Measurements from ENCODE around the gene IFNAR1. TPM values are rescaled to one million over a fixed set of nuclear protein-coding genes. Genes with fewer than 3 reads are reported as not detected.

The IFNAR1 gene
- total RNA-seq, 1 donor from 2014 or later: 34.8 TPM

DNA sequence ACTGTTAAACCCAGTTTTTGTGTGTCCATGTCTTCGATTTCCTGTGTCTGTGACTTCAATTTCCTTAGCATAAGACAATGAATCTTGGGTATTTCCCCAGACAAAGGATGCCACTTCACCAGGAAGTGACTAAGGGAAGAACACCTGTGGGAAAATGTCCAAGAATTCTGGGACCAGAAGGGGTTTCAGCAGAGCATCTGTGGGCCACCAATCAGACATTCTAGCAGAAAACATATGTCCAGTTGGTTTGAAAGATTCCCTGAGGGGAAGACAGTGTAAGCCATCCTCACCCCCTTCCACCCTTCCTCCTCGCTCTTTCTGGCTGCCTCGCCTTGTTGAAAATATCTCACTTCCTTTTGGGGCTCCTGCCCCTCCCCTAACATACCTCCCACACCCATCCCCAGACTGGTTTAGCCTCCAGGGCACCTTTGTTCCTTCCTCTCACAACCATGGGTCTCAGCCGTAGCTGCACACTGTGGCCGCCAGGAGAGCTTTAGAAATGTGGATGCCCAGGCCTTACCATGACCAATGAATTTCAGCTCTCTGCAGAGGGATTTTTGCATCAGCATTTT lies 25.5 kb upstream of the IFNAR1 start:
- DNase-seq (ENCODE audit: low spot score): no peak
- Mint-ChIP-seq H3K36me3 (ENCODE audit: low read depth, unreplicated experiment) (peaks cover 4% of the 10 kb centered on the region), H3K27ac (ENCODE audit: unreplicated experiment) (peak overlapping the region; percentile 81), H3K4me3 (ENCODE audit: unreplicated experiment) (no peak overlapping the region), H3K9me3 (ENCODE audit: unreplicated experiment) (no peaks in the 10 kb centered on the region), H3K27me3 (ENCODE audit: unreplicated experiment) (peaks cover 6% of the 10 kb centered on the region), H3K4me1 (ENCODE audit: unreplicated experiment) (peaks cover 42% of the 10 kb centered on the region)
- TF ChIP-seq, protein P1, sequence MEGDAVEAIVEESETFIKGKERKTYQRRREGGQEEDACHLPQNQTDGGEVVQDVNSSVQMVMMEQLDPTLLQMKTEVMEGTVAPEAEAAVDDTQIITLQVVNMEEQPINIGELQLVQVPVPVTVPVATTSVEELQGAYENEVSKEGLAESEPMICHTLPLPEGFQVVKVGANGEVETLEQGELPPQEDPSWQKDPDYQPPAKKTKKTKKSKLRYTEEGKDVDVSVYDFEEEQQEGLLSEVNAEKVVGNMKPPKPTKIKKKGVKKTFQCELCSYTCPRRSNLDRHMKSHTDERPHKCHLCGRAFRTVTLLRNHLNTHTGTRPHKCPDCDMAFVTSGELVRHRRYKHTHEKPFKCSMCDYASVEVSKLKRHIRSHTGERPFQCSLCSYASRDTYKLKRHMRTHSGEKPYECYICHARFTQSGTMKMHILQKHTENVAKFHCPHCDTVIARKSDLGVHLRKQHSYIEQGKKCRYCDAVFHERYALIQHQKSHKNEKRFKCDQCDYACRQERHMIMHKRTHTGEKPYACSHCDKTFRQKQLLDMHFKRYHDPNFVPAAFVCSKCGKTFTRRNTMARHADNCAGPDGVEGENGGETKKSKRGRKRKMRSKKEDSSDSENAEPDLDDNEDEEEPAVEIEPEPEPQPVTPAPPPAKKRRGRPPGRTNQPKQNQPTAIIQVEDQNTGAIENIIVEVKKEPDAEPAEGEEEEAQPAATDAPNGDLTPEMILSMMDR (IDR thresholded peaks at IDR 0.05; ENCODE audit: unreplicated experiment): no peak

DNA sequence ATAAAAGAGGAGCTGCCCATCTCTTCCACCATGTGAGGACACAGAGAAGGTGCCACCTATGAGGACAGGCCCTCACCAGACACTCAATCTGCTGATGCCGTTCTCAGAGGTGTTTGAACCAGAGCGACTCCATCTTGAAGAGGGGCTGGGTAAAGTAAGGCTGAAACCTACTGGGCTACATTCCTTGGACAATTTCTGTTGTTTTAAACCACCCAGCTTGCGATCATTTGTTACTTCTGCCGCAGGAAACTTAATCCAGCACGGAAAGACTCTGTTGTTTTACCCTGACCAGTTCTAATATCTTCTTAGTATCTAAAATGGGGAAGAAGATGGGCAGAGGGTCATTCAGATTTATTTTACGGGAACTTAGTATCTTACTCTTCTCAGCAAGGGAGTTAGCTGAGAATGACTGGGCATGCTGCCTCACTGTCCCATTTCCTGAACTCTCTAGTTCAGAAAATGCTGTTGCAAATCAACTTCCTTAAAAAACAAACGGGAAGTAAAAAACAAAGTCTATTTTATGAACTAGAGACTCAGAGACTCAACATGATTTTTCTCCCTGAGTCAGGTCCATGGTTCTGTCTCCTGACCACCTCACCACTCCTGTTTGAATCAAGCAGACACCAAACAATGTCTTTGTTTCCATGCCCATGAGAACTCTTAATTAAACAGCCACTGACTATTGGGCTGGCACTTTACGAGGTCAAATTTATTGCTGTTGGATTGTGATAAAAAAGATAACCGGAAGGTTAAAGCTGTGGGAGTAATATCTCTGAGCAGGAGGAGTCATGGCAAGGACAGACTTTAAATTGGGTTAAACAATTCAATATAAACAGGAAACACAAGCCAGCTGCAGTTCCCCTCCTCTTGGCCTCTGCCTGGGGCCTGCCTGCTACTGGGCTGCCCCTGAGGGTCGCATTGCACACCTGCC lies 23.8 kb upstream of the IFNAR1 start:
- no peak for DNase-seq (ENCODE audit: low spot score)
- H3K4me3 Mint-ChIP-seq (ENCODE audit: unreplicated experiment): peak overlapping the region; percentile 13
- H3K36me3 Mint-ChIP-seq (ENCODE audit: low read depth, unreplicated experiment): no peaks in the 10 kb centered on the region
- H3K27ac Mint-ChIP-seq (ENCODE audit: unreplicated experiment): peak overlapping the region; percentile 97
- H3K4me1 Mint-ChIP-seq (ENCODE audit: unreplicated experiment): peaks cover 52% of the 10 kb centered on the region
- TF ChIP-seq, protein P1 (IDR thresholded peaks at IDR 0.05; ENCODE audit: unreplicated experiment): no peak
- no peaks in the 10 kb centered on the region for H3K9me3 Mint-ChIP-seq (ENCODE audit: unreplicated experiment)
- peaks cover 6% of the 10 kb centered on the region for H3K27me3 Mint-ChIP-seq (ENCODE audit: unreplicated experiment)

DNA sequence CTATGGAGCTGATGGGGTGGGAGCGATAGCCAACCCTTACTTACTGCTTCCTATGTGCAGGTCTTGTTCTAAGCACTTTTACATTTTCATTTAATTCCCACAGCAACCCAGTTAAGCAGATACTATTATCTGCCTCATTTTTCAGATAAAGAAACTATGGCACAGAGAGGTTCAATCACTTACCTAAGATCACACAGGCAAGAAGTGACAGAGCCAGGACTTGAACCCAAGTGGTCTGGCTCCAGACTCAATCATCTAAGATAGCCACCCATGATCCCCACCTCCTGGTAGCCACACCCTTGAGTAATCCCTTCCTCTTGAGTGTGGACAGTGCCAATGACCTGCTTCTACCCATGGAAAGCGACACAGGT lies 23.2 kb upstream of the IFNAR1 start:
- peaks cover 6% of the 10 kb centered on the region for H3K27me3 Mint-ChIP-seq (ENCODE audit: unreplicated experiment)
- H3K4me1 Mint-ChIP-seq (ENCODE audit: unreplicated experiment): peaks cover 52% of the 10 kb centered on the region
- H3K27ac Mint-ChIP-seq (ENCODE audit: unreplicated experiment): peak overlapping the region; percentile 97
- DNase-seq (ENCODE audit: low spot score): no peak
- TF ChIP-seq, protein P1 (IDR thresholded peaks at IDR 0.05; ENCODE audit: unreplicated experiment): no peak
- H3K36me3 Mint-ChIP-seq (ENCODE audit: low read depth, unreplicated experiment): no peaks in the 10 kb centered on the region
- no peaks in the 10 kb centered on the region for H3K9me3 Mint-ChIP-seq (ENCODE audit: unreplicated experiment)
- peak overlapping the region; percentile 13 for H3K4me3 Mint-ChIP-seq (ENCODE audit: unreplicated experiment)

DNA sequence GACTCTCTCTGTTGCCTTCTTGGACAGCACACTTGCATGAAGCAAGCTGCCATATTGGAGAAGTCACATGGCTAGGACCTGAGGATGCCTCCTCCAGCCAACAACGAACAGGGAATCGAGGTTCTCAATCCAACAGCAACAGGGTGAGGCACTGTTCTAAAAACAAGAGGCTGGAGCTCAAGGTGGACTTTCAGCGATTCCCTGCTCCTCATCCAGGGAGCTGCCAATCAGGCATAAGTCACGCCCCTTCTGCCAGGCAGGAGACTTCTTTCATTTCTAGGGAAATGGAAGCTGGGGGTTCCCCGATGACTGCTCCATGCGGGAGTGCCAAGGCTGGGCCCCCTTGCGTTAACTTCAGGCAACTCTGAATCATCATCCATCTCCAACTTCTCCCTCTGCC lies 22.7 kb upstream of the IFNAR1 start:
- DNase-seq (ENCODE audit: low spot score): no peak
- Mint-ChIP-seq H3K27ac (ENCODE audit: unreplicated experiment) (no peak overlapping the region), H3K27me3 (ENCODE audit: unreplicated experiment) (peaks cover 6% of the 10 kb centered on the region), H3K4me3 (ENCODE audit: unreplicated experiment) (no peak overlapping the region), H3K9me3 (ENCODE audit: unreplicated experiment) (no peaks in the 10 kb centered on the region), H3K4me1 (ENCODE audit: unreplicated experiment) (peaks cover 51% of the 10 kb centered on the region), H3K36me3 (ENCODE audit: low read depth, unreplicated experiment) (no peaks in the 10 kb centered on the region)
- TF ChIP-seq, protein P1 (IDR thresholded peaks at IDR 0.05; ENCODE audit: unreplicated experiment): no peak

DNA sequence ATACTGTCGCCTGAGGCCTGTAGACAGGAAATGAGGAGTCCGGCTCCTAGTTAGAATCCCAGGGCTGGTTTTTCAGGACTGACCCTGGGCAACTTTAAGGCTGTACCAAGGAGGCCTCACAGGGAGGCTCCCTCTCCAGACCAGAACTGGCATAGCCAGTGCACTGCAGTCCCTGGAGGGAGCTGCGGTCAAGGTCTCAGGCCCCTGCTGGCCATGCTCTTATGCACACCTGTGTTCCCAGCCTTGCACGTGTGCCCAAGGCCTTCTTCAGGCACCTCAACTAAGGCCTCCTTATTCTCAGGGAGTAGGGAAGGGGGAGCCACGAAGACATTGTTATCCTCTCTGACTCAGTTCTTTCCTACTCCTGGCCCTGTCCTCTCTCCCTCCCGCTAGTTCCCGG lies 22.0 kb upstream of the IFNAR1 start:
- no peak overlapping the region for H3K4me3 Mint-ChIP-seq (ENCODE audit: unreplicated experiment)
- H3K36me3 Mint-ChIP-seq (ENCODE audit: low read depth, unreplicated experiment): no peaks in the 10 kb centered on the region
- H3K27me3 Mint-ChIP-seq (ENCODE audit: unreplicated experiment): peaks cover 9% of the 10 kb centered on the region
- TF ChIP-seq, protein P1 (IDR thresholded peaks at IDR 0.05; ENCODE audit: unreplicated experiment): no peak
- no peak for DNase-seq (ENCODE audit: low spot score)
- H3K4me1 Mint-ChIP-seq (ENCODE audit: unreplicated experiment): peaks cover 50% of the 10 kb centered on the region
- H3K9me3 Mint-ChIP-seq (ENCODE audit: unreplicated experiment): no peaks in the 10 kb centered on the region
- H3K27ac Mint-ChIP-seq (ENCODE audit: unreplicated experiment): no peak overlapping the region
